Activated CD4-positive, alpha-beta T cell treated with anti-CD3 and anti-CD28 coated beads, Interleukin-10, Interleukin-2, amounts not matched to agents 100 ng/mL and 50 ng/mL, durations not matched to agents 16 hours and 8 hours (primary cell): ENCODE data around the gene RNF148.
"Not testable (repeated sequence)": the region's sequence is repeated elsewhere in the genome, so short reads cannot be mapped to it uniquely, and the experiment has no call there.

Experiments used
- DNase-seq: peaks from one replicate; pipeline ENCODE4 v3.0.0-alpha.2; 2020

Gene RNF148

GRCh38 chr7:122689346-122690109 is 13.2 kb downstream of the RNF148 start:
- DNase-seq, result no peak

GRCh38 chr7:122688400-122688998 is 14.2 kb downstream of the RNF148 start:
- DNase-seq, result no peak

- no peak for DNase-seq
Measured at GRCh38 chr7:122686360-122686878, 16.3 kb downstream of the RNF148 start.

GRCh38 chr7:122684504-122684903 is 18.2 kb downstream of the RNF148 start:
- no peak for DNase-seq

GRCh38 chr7:122682815-122683550 is 19.7 kb downstream of the RNF148 start:
- no peak for DNase-seq

GRCh38 chr7:122681186-122681585 is 21.5 kb downstream of the RNF148 start:
- not testable (repeated sequence) for DNase-seq

GRCh38 chr7:122679813-122680212 is 22.9 kb downstream of the RNF148 start:
- no peak for DNase-seq

- DNase-seq, result not testable (repeated sequence)
Measured at GRCh38 chr7:122679269-122679709, 23.4 kb downstream of the RNF148 start.

- DNase-seq, result no peak
Measured at GRCh38 chr7:122677149-122677548, 25.6 kb downstream of the RNF148 start.

- no peak for DNase-seq
Measured at GRCh38 chr7:122676466-122676865, 26.3 kb downstream of the RNF148 start.

GRCh38 chr7:122675621-122676020 is 27.1 kb downstream of the RNF148 start:
- no peak for DNase-seq

- no peak for DNase-seq
Measured at GRCh38 chr7:122675011-122675410, 27.7 kb downstream of the RNF148 start.

GRCh38 chr7:122674502-122674901 is 28.2 kb downstream of the RNF148 start:
- DNase-seq, result no peak

- no peak for DNase-seq
Measured at GRCh38 chr7:122673951-122674350, 28.8 kb downstream of the RNF148 start.

- DNase-seq, result no peak
Measured at GRCh38 chr7:122672536-122672935, 30.2 kb downstream of the RNF148 start.

GRCh38 chr7:122663733-122664132 is 39.0 kb downstream of the RNF148 start:
- no peak for DNase-seq

- DNase-seq, result no peak
Measured at GRCh38 chr7:122658856-122659255, 43.9 kb downstream of the RNF148 start.

GRCh38 chr7:122653685-122654084 is 49.0 kb downstream of the RNF148 start:
- no peak for DNase-seq

GRCh38 chr7:122652876-122653275 is 49.8 kb downstream of the RNF148 start:
- no peak for DNase-seq
